ENCODE data around the gene DENND1A.

DENND1A gene

GRCh38 chr9:123660691-123661466, 269.0 kb downstream of the DENND1A start:
- no peaks in the 10 kb centered on the region for H3K27me3 ChIP-seq (ENCODE audit: control insufficient read depth, insufficient read depth, low read length)
- no peak overlapping the region for H3K9ac ChIP-seq (ENCODE audit: low read depth, low read length)
- no peaks in the 10 kb centered on the region for H3K36me3 ChIP-seq (ENCODE audit: control insufficient read depth, insufficient read depth, low read length)
- H3K27ac ChIP-seq (ENCODE audit: low read depth, low read length) = no peak overlapping the region
- peaks cover 4% of the 10 kb centered on the region; the same call in 1 of the 2 replicates for H3K9me3 ChIP-seq (ENCODE audit: control insufficient read depth, insufficient read depth, low read length)
- H3K4me1 ChIP-seq (ENCODE audit: control insufficient read depth, insufficient read depth, low read length) = peaks cover 25% of the 10 kb centered on the region
- no peak overlapping the region for H3K4me3 ChIP-seq (ENCODE audit: low read depth, low read length)

GRCh38 chr9:123659358-123659757, 270.6 kb downstream of the DENND1A start:
- Histone ChIP-seq H3K27me3 (ENCODE audit: control insufficient read depth, insufficient read depth, low read length) (no peaks in the 10 kb centered on the region), H3K9ac (ENCODE audit: low read depth, low read length) (no peak overlapping the region), H3K4me1 (ENCODE audit: control insufficient read depth, insufficient read depth, low read length) (peaks cover 25% of the 10 kb centered on the region), H3K4me3 (ENCODE audit: low read depth, low read length) (no peak overlapping the region), H3K36me3 (ENCODE audit: control insufficient read depth, insufficient read depth, low read length) (no peaks in the 10 kb centered on the region), H3K27ac (ENCODE audit: low read depth, low read length) (no peak overlapping the region), H3K9me3 (ENCODE audit: control insufficient read depth, insufficient read depth, low read length) (no peaks in the 10 kb centered on the region)

- peaks cover 25% of the 10 kb centered on the region for H3K4me1 ChIP-seq (ENCODE audit: control insufficient read depth, insufficient read depth, low read length)
- no peak overlapping the region for H3K27ac ChIP-seq (ENCODE audit: low read depth, low read length)
- H3K27me3 ChIP-seq (ENCODE audit: control insufficient read depth, insufficient read depth, low read length) = no peaks in the 10 kb centered on the region
- no peaks in the 10 kb centered on the region for H3K36me3 ChIP-seq (ENCODE audit: control insufficient read depth, insufficient read depth, low read length)
- H3K9ac ChIP-seq (ENCODE audit: low read depth, low read length) = no peak overlapping the region
- H3K4me3 ChIP-seq (ENCODE audit: low read depth, low read length) = no peak overlapping the region
- no peaks in the 10 kb centered on the region for H3K9me3 ChIP-seq (ENCODE audit: control insufficient read depth, insufficient read depth, low read length)
Observed at GRCh38 chr9:123658792-123659191, 271.1 kb downstream of the DENND1A start.

GRCh38 chr9:123657941-123658340, 272.0 kb downstream of the DENND1A start:
- Histone ChIP-seq H3K4me1 (ENCODE audit: control insufficient read depth, insufficient read depth, low read length) (peaks cover 25% of the 10 kb centered on the region), H3K4me3 (ENCODE audit: low read depth, low read length) (no peak overlapping the region), H3K9me3 (ENCODE audit: control insufficient read depth, insufficient read depth, low read length) (no peaks in the 10 kb centered on the region), H3K9ac (ENCODE audit: low read depth, low read length) (no peak overlapping the region), H3K36me3 (ENCODE audit: control insufficient read depth, insufficient read depth, low read length) (no peaks in the 10 kb centered on the region), H3K27ac (ENCODE audit: low read depth, low read length) (no peak overlapping the region), H3K27me3 (ENCODE audit: control insufficient read depth, insufficient read depth, low read length) (no peaks in the 10 kb centered on the region)

- Histone ChIP-seq H3K4me3 (ENCODE audit: low read depth, low read length) (no peak overlapping the region), H3K27me3 (ENCODE audit: control insufficient read depth, insufficient read depth, low read length) (no peaks in the 10 kb centered on the region), H3K9ac (ENCODE audit: low read depth, low read length) (no peak overlapping the region), H3K4me1 (ENCODE audit: control insufficient read depth, insufficient read depth, low read length) (peaks cover 28% of the 10 kb centered on the region), H3K9me3 (ENCODE audit: control insufficient read depth, insufficient read depth, low read length) (no peaks in the 10 kb centered on the region), H3K27ac (ENCODE audit: low read depth, low read length) (no peak overlapping the region), H3K36me3 (ENCODE audit: control insufficient read depth, insufficient read depth, low read length) (no peaks in the 10 kb centered on the region)
Observed at GRCh38 chr9:123657099-123657498, 272.8 kb downstream of the DENND1A start.

GRCh38 chr9:123656565-123656964, 273.4 kb downstream of the DENND1A start:
- Histone ChIP-seq H3K4me3 (ENCODE audit: low read depth, low read length) (no peak overlapping the region), H3K27me3 (ENCODE audit: control insufficient read depth, insufficient read depth, low read length) (no peaks in the 10 kb centered on the region), H3K9ac (ENCODE audit: low read depth, low read length) (no peak overlapping the region), H3K36me3 (ENCODE audit: control insufficient read depth, insufficient read depth, low read length) (no peaks in the 10 kb centered on the region), H3K27ac (ENCODE audit: low read depth, low read length) (no peak overlapping the region), H3K4me1 (ENCODE audit: control insufficient read depth, insufficient read depth, low read length) (peaks cover 28% of the 10 kb centered on the region), H3K9me3 (ENCODE audit: control insufficient read depth, insufficient read depth, low read length) (no peaks in the 10 kb centered on the region)

- H3K27ac ChIP-seq (ENCODE audit: low read depth, low read length) = no peak overlapping the region
- no peak overlapping the region for H3K9ac ChIP-seq (ENCODE audit: low read depth, low read length)
- no peaks in the 10 kb centered on the region for H3K36me3 ChIP-seq (ENCODE audit: control insufficient read depth, insufficient read depth, low read length)
- no peaks in the 10 kb centered on the region for H3K27me3 ChIP-seq (ENCODE audit: control insufficient read depth, insufficient read depth, low read length)
- no peak overlapping the region for H3K4me3 ChIP-seq (ENCODE audit: low read depth, low read length)
- H3K9me3 ChIP-seq (ENCODE audit: control insufficient read depth, insufficient read depth, low read length) = no peaks in the 10 kb centered on the region
- H3K4me1 ChIP-seq (ENCODE audit: control insufficient read depth, insufficient read depth, low read length) = peaks cover 28% of the 10 kb centered on the region
Observed at GRCh38 chr9:123655681-123656423, 274.1 kb downstream of the DENND1A start.

GRCh38 chr9:123654994-123655637, 274.8 kb downstream of the DENND1A start:
- H3K27me3 ChIP-seq (ENCODE audit: control insufficient read depth, insufficient read depth, low read length) = no peaks in the 10 kb centered on the region
- H3K9me3 ChIP-seq (ENCODE audit: control insufficient read depth, insufficient read depth, low read length) = no peaks in the 10 kb centered on the region
- H3K36me3 ChIP-seq (ENCODE audit: control insufficient read depth, insufficient read depth, low read length) = no peaks in the 10 kb centered on the region

GRCh38 chr9:123654218-123654993, 275.5 kb downstream of the DENND1A start:
- Histone ChIP-seq H3K9ac (ENCODE audit: low read depth, low read length) (no peak overlapping the region), H3K36me3 (ENCODE audit: control insufficient read depth, insufficient read depth, low read length) (no peaks in the 10 kb centered on the region), H3K27me3 (ENCODE audit: control insufficient read depth, insufficient read depth, low read length) (no peaks in the 10 kb centered on the region), H3K9me3 (ENCODE audit: control insufficient read depth, insufficient read depth, low read length) (no peaks in the 10 kb centered on the region), H3K27ac (ENCODE audit: low read depth, low read length) (no peak overlapping the region), H3K4me1 (ENCODE audit: control insufficient read depth, insufficient read depth, low read length) (peaks cover 17% of the 10 kb centered on the region), H3K4me3 (ENCODE audit: low read depth, low read length) (no peak overlapping the region)

More at GRCh38 chr9:123654994-123655637, 274.8 kb downstream of the DENND1A start:
- Histone ChIP-seq H3K27ac (ENCODE audit: low read depth, low read length) (no peak overlapping the region), H3K9ac (ENCODE audit: low read depth, low read length) (no peak overlapping the region), H3K4me3 (ENCODE audit: low read depth, low read length) (no peak overlapping the region), H3K4me1 (ENCODE audit: control insufficient read depth, insufficient read depth, low read length) (peaks cover 21% of the 10 kb centered on the region)

- Histone ChIP-seq H3K36me3 (ENCODE audit: control insufficient read depth, insufficient read depth, low read length) (no peaks in the 10 kb centered on the region), H3K27ac (ENCODE audit: low read depth, low read length) (no peak overlapping the region), H3K27me3 (ENCODE audit: control insufficient read depth, insufficient read depth, low read length) (no peaks in the 10 kb centered on the region), H3K9ac (ENCODE audit: low read depth, low read length) (no peak overlapping the region), H3K4me1 (ENCODE audit: control insufficient read depth, insufficient read depth, low read length) (peaks cover 9% of the 10 kb centered on the region), H3K4me3 (ENCODE audit: low read depth, low read length) (no peak overlapping the region), H3K9me3 (ENCODE audit: control insufficient read depth, insufficient read depth, low read length) (no peaks in the 10 kb centered on the region)
Observed at GRCh38 chr9:123652416-123652815, 277.5 kb downstream of the DENND1A start.

Data from HUES48 (cell line).